PC-3 (cell line): ENCODE data around the gene NUDT1. TPM values are rescaled to one million over a fixed set of nuclear protein-coding genes. Genes with fewer than 3 reads are reported as not detected.

Source experiments
- ATAC-seq: fragments of 200-7000 bp; cut with Tn5 transposase; 2 replicates; pipeline ENCODE4 v1.9.1; 2020; ENCODE audit warnings: mild to moderate bottlenecking, moderate library complexity
- BruUV-seq: library from RNA; stranded (reverse); fragments of 400-500 nt; replicated peaks from 2 replicates; lab custom pipeline; 2021; lab: Mats Ljungman, UMichigan
- CTCF ChIA-PET: fragments of 300-600 bp; sonication (Branson Sonifier 250); formaldehyde crosslinking; loops from one replicate; lab custom pipeline; 2022; ENCODE audit warnings: antibody characterized with exemption; lab: Charles Lee
- POLR2A ChIA-PET: fragments of 300-600 bp; sonication (Branson Sonifier 250); formaldehyde crosslinking; loops from one replicate; lab custom pipeline; 2022; ENCODE audit warnings: antibody characterized with exemption; ENCODE audit not compliant: unreplicated experiment; lab: Charles Lee
- DNase-seq: peaks from one replicate; pipeline ENCODE4 v3.0.0-alpha.2; 2015
- H2AFZ ChIP-seq: fragments of 300-600 bp; sonication (generic); 2 replicates; pipeline ENCODE4 v1.6.0; 2016; ENCODE audit warnings: antibody characterized with exemption, low read length
- H3F3A ChIP-seq: fragments of 300-600 bp; sonication (generic); one replicate; pipeline ENCODE4 v1.6.0; 2017; ENCODE audit warnings: antibody characterized with exemption, low read length, control low read depth, mild to moderate bottlenecking; ENCODE audit not compliant: unreplicated experiment
- H3K27ac ChIP-seq: fragments of 300-600 bp; sonication (generic); 2 replicates; pipeline ENCODE4 v1.5.1; 2016; ENCODE audit warnings: mild to moderate bottlenecking, low read length
- H3K27me3 ChIP-seq: fragments of 300-600 bp; sonication (generic); 2 replicates; pipeline ENCODE4 v1.6.1; 2016; ENCODE audit warnings: low read length, mixed read lengths
- H3K36me3 ChIP-seq: fragments of 300-600 bp; sonication (generic); 2 replicates; pipeline ENCODE4 v1.6.1; 2016; ENCODE audit warnings: low read depth, mixed run types, low read length, mixed read lengths
- H3K4me1 ChIP-seq: fragments of 300-600 bp; sonication (generic); 2 replicates; pipeline ENCODE4 v1.5.1; 2016; ENCODE audit warnings: low read length; ENCODE audit not compliant: insufficient read depth
- H3K4me2 ChIP-seq: fragments of 300-600 bp; sonication (generic); 2 replicates; pipeline ENCODE4 v1.6.0; 2016; ENCODE audit warnings: low read length
- H3K4me3 ChIP-seq: fragments of 300-600 bp; sonication (generic); 2 replicates; pipeline ENCODE4 v1.5.1; 2016; ENCODE audit warnings: mild to moderate bottlenecking, low read length, mixed read lengths
- H3K79me2 ChIP-seq: fragments of 300-600 bp; sonication (generic); 2 replicates; pipeline ENCODE4 v1.6.1; 2017; ENCODE audit warnings: low read length, mixed read lengths
- H3K9ac ChIP-seq: fragments of 300-600 bp; sonication (generic); 2 replicates; pipeline ENCODE4 v1.6.0; 2016; ENCODE audit warnings: mild to moderate bottlenecking, low read length
- H3K9me2 ChIP-seq: fragments of 300-600 bp; sonication (generic); replicated peaks from 2 replicates; pipeline ENCODE4 v1.6.1; 2016; ENCODE audit warnings: mixed run types, low read length, mixed read lengths
- H3K9me3 ChIP-seq: fragments of 300-600 bp; sonication (generic); 2 replicates; pipeline ENCODE4 v1.6.1; 2016; ENCODE audit warnings: low read length, mixed read lengths
- H4K20me1 ChIP-seq: fragments of 300-600 bp; sonication (generic); 2 replicates; pipeline ENCODE4 v1.6.1; 2016; ENCODE audit warnings: low read length, mixed read lengths
- EZH2 ChIP-seq: fragments of 300-600 bp; sonication (generic); IDR thresholded peaks from one replicate; pipeline ENCODE4 v1.6.1; 2017; ENCODE audit warnings: antibody characterized with exemption, mild to moderate bottlenecking, low read length; ENCODE audit not compliant: unreplicated experiment
- EZH2phosphoT487 ChIP-seq: fragments of 300-600 bp; sonication (generic); IDR thresholded peaks from 2 replicates; pipeline ENCODE4 v1.6.1; 2018; ENCODE audit warnings: mild to moderate bottlenecking, antibody characterized with exemption, low read length, borderline replicate concordance
- intact Hi-C: fragments of 100-400 bp; cut with micrococcal nuclease; formaldehyde crosslinking; loops from 2 replicates; pipeline ENCODE4 v1.9.0; 2023
- total RNA-seq: library from RNA; depleted of rRNA; stranded (reverse); fragments of >200 nt; gene quantifications from 2 replicates; pipeline ENCODE4 v1.2.3, GENCODE V29; 2014
- TF ChIP-seq, protein P1 (sequence below): fragments of 300-600 bp; sonication (generic); conservative IDR thresholded peaks from 2 replicates; pipeline ENCODE4 v1.5.1; 2017; ENCODE audit warnings: antibody characterized with exemption, low read depth, mild to moderate bottlenecking, low read length

The NUDT1 gene
- total RNA-seq, 1 experiment from 2014 or later = 59.3 TPM

DNA sequence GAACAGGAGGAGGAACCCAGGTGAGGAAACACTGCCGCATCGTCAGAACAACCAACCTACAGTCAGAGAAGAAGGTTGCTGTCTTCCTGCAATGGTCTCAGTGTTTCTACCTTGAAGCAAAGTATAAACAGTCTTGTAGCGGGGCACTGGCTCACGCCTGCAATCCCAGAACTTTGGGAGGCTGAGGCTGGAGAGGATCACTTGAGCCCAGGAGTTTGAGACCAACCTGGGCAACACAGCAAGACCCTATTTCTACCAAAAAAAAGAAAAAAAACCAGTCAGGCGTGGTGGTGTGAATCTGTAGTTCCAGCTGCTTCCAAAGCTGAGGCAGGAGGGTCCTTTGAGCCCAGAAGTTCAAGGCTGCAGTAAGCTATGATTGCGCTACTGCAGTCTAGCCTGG, 48.9 kb downstream of the NUDT1 start:
- Histone ChIP-seq H3K27ac (no peak overlapping the region), H3K4me1 (no peaks in the 10 kb centered on the region), H3K9me2 (no peaks in the 10 kb centered on the region), H3K27me3 (no peaks in the 10 kb centered on the region), H3K9me3 (no peaks in the 10 kb centered on the region), H3K9ac (no peak overlapping the region), H3K4me2 (no peak overlapping the region), H3K36me3 (no peaks in the 10 kb centered on the region), H2AFZ (no peak overlapping the region), H4K20me1 (no peaks in the 10 kb centered on the region), H3K4me3 (no peak overlapping the region), H3K79me2 (no peaks in the 10 kb centered on the region), H3F3A (no peaks in the 10 kb centered on the region)
- no peak for ATAC-seq
- BruUV-seq = no TSS peak
- ChIA-PET CTCF (interaction anchor here (0.7 kb wide), 1 partner anchor 1225 kb away, joined by 5 read pairs; no protein-coding TSS in a partner anchor), POLR2A (no interaction called here)
- TF ChIP-seq, protein P1, sequence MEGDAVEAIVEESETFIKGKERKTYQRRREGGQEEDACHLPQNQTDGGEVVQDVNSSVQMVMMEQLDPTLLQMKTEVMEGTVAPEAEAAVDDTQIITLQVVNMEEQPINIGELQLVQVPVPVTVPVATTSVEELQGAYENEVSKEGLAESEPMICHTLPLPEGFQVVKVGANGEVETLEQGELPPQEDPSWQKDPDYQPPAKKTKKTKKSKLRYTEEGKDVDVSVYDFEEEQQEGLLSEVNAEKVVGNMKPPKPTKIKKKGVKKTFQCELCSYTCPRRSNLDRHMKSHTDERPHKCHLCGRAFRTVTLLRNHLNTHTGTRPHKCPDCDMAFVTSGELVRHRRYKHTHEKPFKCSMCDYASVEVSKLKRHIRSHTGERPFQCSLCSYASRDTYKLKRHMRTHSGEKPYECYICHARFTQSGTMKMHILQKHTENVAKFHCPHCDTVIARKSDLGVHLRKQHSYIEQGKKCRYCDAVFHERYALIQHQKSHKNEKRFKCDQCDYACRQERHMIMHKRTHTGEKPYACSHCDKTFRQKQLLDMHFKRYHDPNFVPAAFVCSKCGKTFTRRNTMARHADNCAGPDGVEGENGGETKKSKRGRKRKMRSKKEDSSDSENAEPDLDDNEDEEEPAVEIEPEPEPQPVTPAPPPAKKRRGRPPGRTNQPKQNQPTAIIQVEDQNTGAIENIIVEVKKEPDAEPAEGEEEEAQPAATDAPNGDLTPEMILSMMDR = no peak
- TF ChIP-seq EZH2 = no peak
- no peak for TF ChIP-seq EZH2phosphoT487
- no peak for DNase-seq
- intact Hi-C loops = no loop called here

DNA sequence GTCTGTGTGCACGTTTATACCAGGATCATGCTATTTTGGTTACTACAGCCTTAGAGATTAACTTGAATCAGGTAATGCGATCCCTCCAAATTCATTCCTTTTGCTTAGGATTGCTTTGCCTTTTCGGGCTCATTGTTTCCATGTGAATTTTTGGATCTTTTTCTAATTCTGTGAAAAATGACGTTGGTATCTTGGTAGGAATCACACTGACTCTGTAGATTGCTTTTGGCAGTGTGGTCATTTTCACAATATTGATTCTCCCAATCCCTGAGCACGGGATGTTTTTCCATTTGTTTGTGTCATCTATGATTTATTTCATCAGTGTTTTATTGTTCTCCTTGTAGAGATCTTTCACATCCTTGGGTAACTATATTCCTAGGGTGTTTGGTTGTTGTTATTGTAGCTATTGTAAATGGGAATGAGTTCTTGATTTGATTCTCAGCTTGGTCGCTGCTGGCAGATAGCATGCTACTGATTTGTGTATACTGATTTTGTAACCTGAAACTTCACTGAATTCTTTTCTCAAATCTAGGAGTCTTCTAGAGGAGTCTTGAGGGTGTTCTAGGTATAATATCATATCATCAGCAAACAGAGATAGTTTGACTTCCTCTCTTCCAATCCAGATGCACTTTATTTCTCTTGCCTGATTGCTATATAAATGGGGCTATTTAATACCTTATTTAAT, 54.1 kb downstream of the NUDT1 start:
- BruUV-seq = no TSS peak
- Histone ChIP-seq H2AFZ (no peak overlapping the region), H3K9me3 (no peaks in the 10 kb centered on the region), H3F3A (no peaks in the 10 kb centered on the region), H4K20me1 (no peaks in the 10 kb centered on the region), H3K4me1 (peaks cover 3% of the 10 kb centered on the region; the same call in 1 of the 2 replicates), H3K9ac (no peak overlapping the region), H3K4me3 (no peak overlapping the region), H3K9me2 (no peaks in the 10 kb centered on the region), H3K4me2 (no peak overlapping the region), H3K27me3 (no peaks in the 10 kb centered on the region), H3K27ac (no peak overlapping the region), H3K36me3 (no peaks in the 10 kb centered on the region), H3K79me2 (peaks cover 19% of the 10 kb centered on the region)
- ChIA-PET CTCF (no interaction called here), POLR2A (no interaction called here)
- TF ChIP-seq EZH2phosphoT487 (no peak), EZH2 (no peak)
- TF ChIP-seq, protein P1 = no peak
- DNase-seq (no peak), ATAC-seq (no peak)
- intact Hi-C loops = no loop called here

DNA sequence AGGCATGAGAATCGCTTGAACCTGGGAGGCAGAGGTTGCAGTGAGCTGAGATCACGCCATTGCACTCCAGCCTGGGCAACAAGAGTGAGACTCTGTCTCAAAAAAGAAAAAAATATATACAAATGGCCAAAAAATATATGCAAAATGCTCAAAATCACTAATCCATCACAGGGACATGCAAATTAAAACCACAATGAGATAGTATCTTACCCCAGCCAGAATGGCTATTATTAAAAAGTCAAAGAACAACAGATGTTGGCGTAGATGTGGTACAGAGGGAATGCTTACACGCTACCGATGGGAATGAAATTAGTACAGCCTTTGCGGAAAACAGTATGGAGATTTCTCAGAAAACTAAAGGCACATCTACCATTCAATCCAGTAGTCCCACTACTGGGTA, 54.8 kb downstream of the NUDT1 start:
- ChIA-PET CTCF (no interaction called here), POLR2A (no interaction called here)
- TF ChIP-seq EZH2 = no peak
- no peaks in the 10 kb centered on the region for H3F3A ChIP-seq
- no peak overlapping the region for H3K4me2 ChIP-seq
- intact Hi-C loops = no loop called here
- no peaks in the 10 kb centered on the region for H3K9me3 ChIP-seq
- no peak overlapping the region for H3K9ac ChIP-seq
- DNase-seq (no peak), ATAC-seq (no peak)
- H3K4me3 ChIP-seq = no peak overlapping the region
- H3K27ac ChIP-seq = no peak overlapping the region
- H3K27me3 ChIP-seq = no peaks in the 10 kb centered on the region
- H4K20me1 ChIP-seq = no peaks in the 10 kb centered on the region
- no peak overlapping the region for H2AFZ ChIP-seq
- H3K36me3 ChIP-seq = no peaks in the 10 kb centered on the region
- no peaks in the 10 kb centered on the region for H3K9me2 ChIP-seq
- peaks cover 19% of the 10 kb centered on the region for H3K79me2 ChIP-seq
- peaks cover 4% of the 10 kb centered on the region; the same call in 1 of the 2 replicates for H3K4me1 ChIP-seq
- BruUV-seq = no TSS peak
